ENCODE data around the gene ZNF335. TPM values are rescaled to one million over a fixed set of nuclear protein-coding genes. Genes with fewer than 3 reads are reported as not detected.
A peak's percentile ranks its signal among the peaks of the same experiment; 100 is the strongest.
"Not testable (repeated sequence)": the region's sequence is repeated elsewhere in the genome, so short reads cannot be mapped to it uniquely, and the experiment has no call there.

The ZNF335 gene
- total RNA-seq, 1 experiment from 2014 or later, result 8.4 TPM

GRCh38 chr20:46004889-46005473 lies 33.0 kb upstream of the ZNF335 start:
- in situ Hi-C loops (cut with HindIII; ENCODE audit: low pct_unique_long_range_greater_than_20kb, low sequenced_read_pairs), result no loop called here
- no peak for DNase-seq (ENCODE audit: low read depth, low spot score)

GRCh38 chr20:46004187-46004586 lies 32.2 kb upstream of the ZNF335 start:
- DNase-seq (ENCODE audit: low read depth, low spot score), result no peak
- in situ Hi-C loops (cut with HindIII; ENCODE audit: low pct_unique_long_range_greater_than_20kb, low sequenced_read_pairs), result no loop called here

- in situ Hi-C loops (cut with HindIII; ENCODE audit: low pct_unique_long_range_greater_than_20kb, low sequenced_read_pairs), result no loop called here
- DNase-seq (ENCODE audit: low read depth, low spot score), result no peak
Measured at GRCh38 chr20:46002008-46002407, 30.0 kb upstream of the ZNF335 start.

GRCh38 chr20:46001498-46001897 lies 29.5 kb upstream of the ZNF335 start:
- in situ Hi-C loops (cut with HindIII; ENCODE audit: low pct_unique_long_range_greater_than_20kb, low sequenced_read_pairs), result no loop called here
- no peak for DNase-seq (ENCODE audit: low read depth, low spot score)

GRCh38 chr20:46000262-46000996 lies 28.4 kb upstream of the ZNF335 start:
- in situ Hi-C loops (cut with HindIII; ENCODE audit: low pct_unique_long_range_greater_than_20kb, low sequenced_read_pairs), result no loop called here
- no peak for DNase-seq (ENCODE audit: low read depth, low spot score)

GRCh38 chr20:45999557-46000261 lies 27.7 kb upstream of the ZNF335 start:
- in situ Hi-C loops (cut with HindIII; ENCODE audit: low pct_unique_long_range_greater_than_20kb, low sequenced_read_pairs), result no loop called here
- DNase-seq (ENCODE audit: low read depth, low spot score), result no peak

- in situ Hi-C loops (cut with HindIII; ENCODE audit: low pct_unique_long_range_greater_than_20kb, low sequenced_read_pairs), result no loop called here
Measured at GRCh38 chr20:45998761-45999160, 26.8 kb upstream of the ZNF335 start.

GRCh38 chr20:45998337-45998736 lies 26.3 kb upstream of the ZNF335 start:
- in situ Hi-C loops (cut with HindIII; ENCODE audit: low pct_unique_long_range_greater_than_20kb, low sequenced_read_pairs), result no loop called here
- DNase-seq (ENCODE audit: low read depth, low spot score), result no peak

More at GRCh38 chr20:45998761-45999160, 26.8 kb upstream of the ZNF335 start:
- no peak for DNase-seq (ENCODE audit: low read depth, low spot score)

GRCh38 chr20:45997187-45997586 lies 25.2 kb upstream of the ZNF335 start:
- in situ Hi-C loops (cut with HindIII; ENCODE audit: low pct_unique_long_range_greater_than_20kb, low sequenced_read_pairs), result no loop called here
- no peak for DNase-seq (ENCODE audit: low read depth, low spot score)

GRCh38 chr20:45995495-45996097 lies 23.6 kb upstream of the ZNF335 start:
- in situ Hi-C loops (cut with HindIII; ENCODE audit: low pct_unique_long_range_greater_than_20kb, low sequenced_read_pairs); DNase-seq (ENCODE audit: low read depth, low spot score): not testable (repeated sequence)

- DNase-seq (ENCODE audit: low read depth, low spot score), result no peak
- in situ Hi-C loops (cut with HindIII; ENCODE audit: low pct_unique_long_range_greater_than_20kb, low sequenced_read_pairs), result no loop called here
Measured at GRCh38 chr20:45994761-45995493, 22.9 kb upstream of the ZNF335 start.

- peak; percentile 29 for DNase-seq (ENCODE audit: low read depth, low spot score)
- in situ Hi-C loops (cut with HindIII; ENCODE audit: low pct_unique_long_range_greater_than_20kb, low sequenced_read_pairs), result no loop called here
Measured at GRCh38 chr20:45993197-45993951, 21.4 kb upstream of the ZNF335 start.

- DNase-seq (ENCODE audit: low read depth, low spot score), result no peak
- in situ Hi-C loops (cut with HindIII; ENCODE audit: low pct_unique_long_range_greater_than_20kb, low sequenced_read_pairs), result no loop called here
Measured at GRCh38 chr20:45991616-45992015, 19.6 kb upstream of the ZNF335 start.

- in situ Hi-C loops (cut with HindIII; ENCODE audit: low pct_unique_long_range_greater_than_20kb, low sequenced_read_pairs); DNase-seq (ENCODE audit: low read depth, low spot score): not testable (repeated sequence)
Measured at GRCh38 chr20:45988830-45989229, 16.8 kb upstream of the ZNF335 start.

- in situ Hi-C loops (cut with HindIII; ENCODE audit: low pct_unique_long_range_greater_than_20kb, low sequenced_read_pairs), result no loop called here
- DNase-seq (ENCODE audit: low read depth, low spot score), result peak; percentile 84
Measured at GRCh38 chr20:45987108-45987780, 15.2 kb upstream of the ZNF335 start.

GRCh38 chr20:45985573-45985972 lies 13.6 kb upstream of the ZNF335 start:
- in situ Hi-C loops (cut with HindIII; ENCODE audit: low pct_unique_long_range_greater_than_20kb, low sequenced_read_pairs), result no loop called here
- DNase-seq (ENCODE audit: low read depth, low spot score), result peak; percentile 54
